Keratinocyte (primary cell): ENCODE results near the gene NUP214.

Experiments used
- EZH2 ChIP-seq: IDR thresholded peaks from one replicate; pipeline ENCODE4 v1.6.1; 2012; ENCODE audit warnings: inconsistent platforms, mild to moderate bottlenecking, low read length, moderate library complexity
- TF ChIP-seq, protein P1 (sequence below), 3 experiments: IDR thresholded peaks in 1 of 3; conservative IDR thresholded peaks in 1 of 3; optimal IDR thresholded peaks in 1 of 3; 2 replicates in 2 of 3; 3 replicates in 1 of 3; pipeline versions ENCODE3 to v1.5.1; 2011; ENCODE audit warnings: low read length in 3 of 3, mild to moderate bottlenecking in 3 of 3, moderate library complexity in 2 of 3, control low read depth in 1 of 3, inconsistent platforms in 1 of 3; ENCODE audit not compliant: insufficient read depth in 2 of 3; ENCODE audit errors: extremely low read depth in 1 of 3

DNA sequence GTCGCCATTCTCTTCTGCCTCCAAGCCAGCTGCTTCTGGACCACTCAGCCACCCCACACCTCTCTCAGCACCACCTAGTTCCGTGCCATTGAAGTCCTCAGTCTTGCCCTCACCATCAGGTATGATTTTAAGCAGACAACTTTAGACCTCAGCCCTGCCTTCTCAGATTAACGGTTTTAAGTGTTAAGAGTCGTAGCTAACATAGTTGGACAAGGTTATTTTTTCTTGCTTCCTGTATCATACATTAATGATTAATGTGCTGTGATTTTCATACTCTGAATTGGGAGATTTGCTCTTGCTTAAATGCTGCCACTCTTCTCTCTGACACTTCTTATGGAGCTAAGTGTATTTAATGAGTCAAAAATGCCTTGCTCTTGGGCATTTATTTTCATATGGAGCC, 20.8 kb downstream of the NUP214 start:
- TF ChIP-seq, protein P1, sequence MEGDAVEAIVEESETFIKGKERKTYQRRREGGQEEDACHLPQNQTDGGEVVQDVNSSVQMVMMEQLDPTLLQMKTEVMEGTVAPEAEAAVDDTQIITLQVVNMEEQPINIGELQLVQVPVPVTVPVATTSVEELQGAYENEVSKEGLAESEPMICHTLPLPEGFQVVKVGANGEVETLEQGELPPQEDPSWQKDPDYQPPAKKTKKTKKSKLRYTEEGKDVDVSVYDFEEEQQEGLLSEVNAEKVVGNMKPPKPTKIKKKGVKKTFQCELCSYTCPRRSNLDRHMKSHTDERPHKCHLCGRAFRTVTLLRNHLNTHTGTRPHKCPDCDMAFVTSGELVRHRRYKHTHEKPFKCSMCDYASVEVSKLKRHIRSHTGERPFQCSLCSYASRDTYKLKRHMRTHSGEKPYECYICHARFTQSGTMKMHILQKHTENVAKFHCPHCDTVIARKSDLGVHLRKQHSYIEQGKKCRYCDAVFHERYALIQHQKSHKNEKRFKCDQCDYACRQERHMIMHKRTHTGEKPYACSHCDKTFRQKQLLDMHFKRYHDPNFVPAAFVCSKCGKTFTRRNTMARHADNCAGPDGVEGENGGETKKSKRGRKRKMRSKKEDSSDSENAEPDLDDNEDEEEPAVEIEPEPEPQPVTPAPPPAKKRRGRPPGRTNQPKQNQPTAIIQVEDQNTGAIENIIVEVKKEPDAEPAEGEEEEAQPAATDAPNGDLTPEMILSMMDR (optimal IDR thresholded peaks at IDR 0.05 in 1 of 3, IDR thresholded peaks at IDR 0.05 in 1 of 3, conservative IDR thresholded peaks at IDR 0.05 in 1 of 3; ENCODE audit: extremely low read depth in 1 of 3, insufficient read depth in 2 of 3, low read length in 3 of 3) = no peak
- no peak for TF ChIP-seq EZH2
